Keratinocyte (primary cell): Measurements from ENCODE around the gene ETFA.

Experiments used
- CTCF ChIP-seq, 3 experiments: IDR thresholded peaks in 1 of 3; conservative IDR thresholded peaks in 1 of 3; optimal IDR thresholded peaks in 1 of 3; 2 replicates in 2 of 3; 3 replicates in 1 of 3; pipeline versions ENCODE3 to v1.5.1; 2011; ENCODE audit warnings: low read length in 3 of 3, mild to moderate bottlenecking in 3 of 3, moderate library complexity in 2 of 3, control low read depth in 1 of 3, inconsistent platforms in 1 of 3; ENCODE audit not compliant: insufficient read depth in 2 of 3; ENCODE audit errors: extremely low read depth in 1 of 3
- EZH2 ChIP-seq: IDR thresholded peaks from one replicate; pipeline ENCODE4 v1.6.1; 2012; ENCODE audit warnings: inconsistent platforms, mild to moderate bottlenecking, low read length, moderate library complexity

DNA sequence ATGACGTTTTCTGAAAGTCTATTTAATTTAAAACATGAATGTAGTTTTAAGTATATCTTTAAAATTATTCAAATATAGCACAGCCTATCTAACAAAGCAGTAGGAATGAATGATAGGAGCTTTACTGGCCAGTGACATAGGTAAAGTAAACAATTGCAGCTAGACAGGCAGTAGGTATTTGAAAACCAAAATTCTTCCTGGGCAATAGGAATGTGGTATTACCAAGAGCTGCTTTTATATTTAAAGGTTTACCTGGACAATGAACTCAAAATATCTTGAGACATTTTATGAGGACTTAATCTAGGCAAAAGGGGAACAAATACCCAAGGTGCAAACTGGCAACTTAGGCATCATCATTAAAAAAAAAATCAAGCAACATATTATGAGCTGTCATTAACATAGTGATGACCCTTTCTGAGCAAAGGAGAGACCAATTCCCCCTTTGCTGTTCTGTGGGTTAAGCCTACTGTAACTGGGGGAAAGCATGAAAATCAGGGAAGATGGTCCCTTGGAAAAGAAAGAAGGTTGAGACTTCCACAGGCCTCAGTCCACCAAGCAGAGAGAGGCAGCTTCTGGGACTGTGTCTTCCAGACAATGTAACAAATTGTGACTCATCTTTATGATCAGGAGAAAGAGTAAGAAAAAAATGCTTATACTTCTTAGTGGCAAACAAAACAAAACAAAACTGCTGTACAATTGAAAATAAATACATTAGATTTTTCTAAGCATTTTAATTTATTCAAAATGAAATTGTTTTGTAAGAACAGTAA lies 38.2 kb upstream of the ETFA start:
- no peak for TF ChIP-seq CTCF (optimal IDR thresholded peaks at IDR 0.05 in 1 of 3, IDR thresholded peaks at IDR 0.05 in 1 of 3, conservative IDR thresholded peaks at IDR 0.05 in 1 of 3; ENCODE audit: extremely low read depth in 1 of 3, insufficient read depth in 2 of 3, low read length in 3 of 3)
- no peak for TF ChIP-seq EZH2
